Omental fat pad (tissue), 4 donors: Measurements from ENCODE around the gene CTDP1. TPM values are rescaled to one million over a fixed set of nuclear protein-coding genes. Genes with fewer than 3 reads are reported as not detected.
"Not testable (repeated sequence)": the region's sequence is repeated elsewhere in the genome, so short reads cannot be mapped to it uniquely, and the experiment has no call there.

Source experiments
- ATAC-seq: fragments of 150-250 bp; one replicate; pipeline ENCODE4 v1.9.1; 2016; ENCODE audit warnings: mild to moderate bottlenecking, moderate library complexity; ENCODE audit not compliant: low FRiP score
- DNase-seq: peaks from one replicate; pipeline ENCODE4 v3.0.0-alpha.2; 2019; ENCODE audit warnings: low spot score
- CTCF ChIP-seq, 3 donors: fragments of 450-650 bp; IDR thresholded peaks; one replicate each; pipeline ENCODE4 v1.5.1; 2016 to 2017; ENCODE audit warnings: antibody characterized with exemption in 3 of 3, mild to moderate bottlenecking in 3 of 3, moderate library complexity in 2 of 3
- total RNA-seq, 4 donors: library from RNA; depleted of rRNA; stranded (reverse); fragments of >200 nt; gene quantifications; one replicate each; pipeline ENCODE4 v1.1.0, GENCODE V29; 2016

CTDP1 gene
- total RNA-seq, 4 donors from 2014 or later = 11.8 to 25.2 (median 16.0) TPM

GRCh38 chr18:79726721-79727120 lies 47.1 kb downstream of the CTDP1 start:
- TF ChIP-seq CTCF (IDR thresholded peaks at IDR 0.05) = no peak
- ATAC-seq (no peak), DNase-seq (no peak)

GRCh38 chr18:79727211-79727610 lies 47.6 kb downstream of the CTDP1 start:
- ATAC-seq (no peak), DNase-seq (no peak)
- TF ChIP-seq CTCF (IDR thresholded peaks at IDR 0.05) = no peak

GRCh38 chr18:79728931-79729586 lies 49.5 kb downstream of the CTDP1 start:
- no peak for TF ChIP-seq CTCF (IDR thresholded peaks at IDR 0.05)
- DNase-seq = no peak
- ATAC-seq = no peak

- TF ChIP-seq CTCF (IDR thresholded peaks at IDR 0.05) = no peak
- DNase-seq (no peak), ATAC-seq (no peak)
These were observed 50.0 kb downstream of the CTDP1 start for GRCh38 chr18:79729611-79730010.

- ATAC-seq (no peak), DNase-seq (no peak)
- TF ChIP-seq CTCF (IDR thresholded peaks at IDR 0.05) = no peak
These were observed 51.2 kb downstream of the CTDP1 start for GRCh38 chr18:79730804-79731203.

- ATAC-seq, DNase-seq: not testable (repeated sequence)
These were observed 52.5 kb downstream of the CTDP1 start for GRCh38 chr18:79731881-79732720.

GRCh38 chr18:79732721-79733025 lies 53.1 kb downstream of the CTDP1 start:
- DNase-seq (no peak), ATAC-seq (no peak)
- TF ChIP-seq CTCF (IDR thresholded peaks at IDR 0.05) = no peak
